B cell (primary cell): ENCODE measurements around the gene PHF21A. TPM values are rescaled to one million over a fixed set of nuclear protein-coding genes. Genes with fewer than 3 reads are reported as not detected.

Experiments
- ATAC-seq: fragments of 200-7000 bp; cut with Tn5 transposase; one replicate; pipeline ENCODE4 v1.10.0; 2021; ENCODE audit warnings: low read depth, mild to moderate bottlenecking, moderate number of reproducible peaks, moderate library complexity
- CTCF ChIA-PET: fragments of 350-600 bp; sonication (Branson Sonifier 250); formaldehyde crosslinking; loops from one replicate; lab custom pipeline; 2021; ENCODE audit warnings: antibody characterized with exemption, inconsistent platforms; lab: Charles Lee
- POLR2A ChIA-PET: fragments of 350-600 bp; sonication (Branson Sonifier 250); formaldehyde crosslinking; loops from one replicate; lab custom pipeline; 2021; ENCODE audit warnings: antibody characterized with exemption; lab: Charles Lee
- DNase-seq: peaks from one replicate; pipeline ENCODE4 v3.0.0; 2013
- H2AFZ ChIP-seq: 2 replicates; pipeline ENCODE4 v1.6.1; 2012; ENCODE audit warnings: mild to moderate bottlenecking, low read depth, low read length; ENCODE audit not compliant: insufficient read depth, poor library complexity, severe bottlenecking
- H3K27ac ChIP-seq, 2 donors: 1 replicate in 1 of 2; 2 replicates in 1 of 2; pipeline ENCODE4 v1.5.1; 2012 to 2013; ENCODE audit warnings: low read length in 2 of 2, mild to moderate bottlenecking in 2 of 2, moderate library complexity in 1 of 2
- H3K27me3 ChIP-seq, 4 experiments: fragments of 200-600 bp in 1 of 4; sonication (generic) in 1 of 4; replicated peaks in 1 of 4; 1 replicate in 2 of 4; 2 replicates in 2 of 4; pipeline versions ENCODE4 v1.6.1 to v1.7.0; 2013 to 2016; ENCODE audit warnings: low read length in 3 of 4, mild to moderate bottlenecking in 2 of 4, mixed read lengths in 1 of 4, moderate library complexity in 1 of 4; ENCODE audit not compliant: insufficient read depth in 4 of 4, control insufficient read depth in 3 of 4; ENCODE audit errors: control extremely low read depth in 1 of 4
- H3K36me3 ChIP-seq, 2 experiments: replicated peaks in 1 of 2; 1 replicate in 1 of 2; 2 replicates in 1 of 2; pipeline versions ENCODE4 v1.6.1 to v1.7.1; 2013; ENCODE audit warnings: low read length in 1 of 2; ENCODE audit not compliant: insufficient read depth in 2 of 2, control insufficient read depth in 1 of 2; ENCODE audit errors: control extremely low read depth in 1 of 2, extremely low read depth in 1 of 2
- H3K4me1 ChIP-seq, 2 donors: fragments of 200-600 bp in 1 of 2; sonication (generic) in 1 of 2; 1 replicate in 1 of 2; 2 replicates in 1 of 2; pipeline versions ENCODE4 v1.5.1 to v1.6.1; 2013 to 2017; ENCODE audit warnings: low read length in 2 of 2; ENCODE audit not compliant: control insufficient read depth in 2 of 2, insufficient read depth in 2 of 2
- H3K4me2 ChIP-seq: replicated peaks from 2 replicates; pipeline ENCODE3; 2012; ENCODE audit warnings: mild to moderate bottlenecking, low read depth, low read length; ENCODE audit not compliant: poor library complexity, severe bottlenecking
- H3K4me3 ChIP-seq, 5 experiments: fragments of 200-600 bp in 1 of 5; sonication (generic) in 1 of 5; 1 replicate in 3 of 5; 2 replicates in 2 of 5; pipeline versions ENCODE4 v1.5.1 to v1.7.0; 2011 to 2016; ENCODE audit warnings: low read length in 4 of 5, mild to moderate bottlenecking in 4 of 5, low read depth in 2 of 5, control low read depth in 1 of 5, moderate library complexity in 1 of 5; ENCODE audit not compliant: insufficient read depth in 1 of 5; ENCODE audit errors: control extremely low read depth in 1 of 5, extremely low read depth in 1 of 5
- H3K79me2 ChIP-seq: fragments of 200-600 bp; sonication (generic); one replicate; pipeline ENCODE4 v1.6.0; 2016; ENCODE audit warnings: low read length; ENCODE audit not compliant: control insufficient read depth, insufficient read depth
- H3K9ac ChIP-seq: fragments of 200-600 bp; sonication (generic); 2 replicates; pipeline ENCODE4 v1.6.1; 2017; ENCODE audit warnings: mild to moderate bottlenecking, low read length, moderate library complexity
- H3K9me3 ChIP-seq, 3 donors: one replicate each; pipeline versions ENCODE4 v1.6.1 to v1.7.1; 2013; ENCODE audit warnings: low read length in 2 of 3; ENCODE audit not compliant: control insufficient read depth in 2 of 3, insufficient read depth in 1 of 3; ENCODE audit errors: control extremely low read depth in 1 of 3
- H4K20me1 ChIP-seq: 2 replicates; pipeline ENCODE4 v1.6.0; 2012; ENCODE audit warnings: mild to moderate bottlenecking, low read length; ENCODE audit not compliant: insufficient read depth, control insufficient read depth, poor library complexity, severe bottlenecking
- H3K27ac Mint-ChIP-seq: one replicate; pipeline ENCODE4 v1.8.0; 2021; ENCODE audit warnings: mixed read lengths
- H3K27me3 Mint-ChIP-seq: one replicate; pipeline ENCODE4 v1.8.0; 2021; ENCODE audit warnings: mixed read lengths
- H3K4me1 Mint-ChIP-seq: one replicate; pipeline ENCODE4 v1.8.0; 2021; ENCODE audit warnings: mixed read lengths
- H3K4me3 Mint-ChIP-seq: one replicate; pipeline ENCODE4 v1.8.0; 2021; ENCODE audit warnings: mixed read lengths
- H3K9me3 Mint-ChIP-seq: one replicate; pipeline ENCODE4 v1.8.0; 2022; ENCODE audit warnings: mixed read lengths; ENCODE audit not compliant: insufficient read depth
- EZH2 ChIP-seq: IDR thresholded peaks from 2 replicates; pipeline ENCODE4 v1.6.1; 2012; ENCODE audit warnings: borderline replicate concordance, low read depth, mild to moderate bottlenecking, moderate library complexity, low read length; ENCODE audit not compliant: insufficient read depth, poor library complexity, severe bottlenecking
- WGBS: methylation state at CpG from one replicate; pipeline ENCODE4 v1.1.5; 2013; ENCODE audit warnings: missing lambda C conversion rate; ENCODE audit not compliant: insufficient coverage; 5-methylcytosine and 5-hydroxymethylcytosine counted together
- intact Hi-C: fragments of 100-400 bp; cut with micrococcal nuclease; formaldehyde crosslinking; loops from one replicate; pipeline ENCODE4 v1.10.0; 2022
- polyA plus RNA-seq: library from polyadenylated mRNA; depleted of rRNA; stranded (reverse); fragments of >200 nt; gene quantifications from 2 replicates; pipeline ENCODE4 v1.2.3, GENCODE V29; 2012
- total RNA-seq, 2 donors: library from RNA; stranded (reverse); fragments of 120-200 nt in 1 of 2; gene quantifications; 1 replicate in 1 of 2; 2 replicates in 1 of 2; pipeline versions ENCODE4 v1.2.3 to v1.2.4, GENCODE V29; 2013 to 2022
- TF ChIP-seq, protein P1 (sequence below): fragments of 200-600 bp; IDR thresholded peaks from one replicate; pipeline ENCODE4 v1.8.0; 2022; ENCODE audit warnings: antibody characterized with exemption, mild to moderate bottlenecking

Gene PHF21A
- total and polyA plus RNA-seq, 2 donors (not counting 1 experiment from before 2014, with no cell fraction given), result 41.9 to 103 TPM

DNA sequence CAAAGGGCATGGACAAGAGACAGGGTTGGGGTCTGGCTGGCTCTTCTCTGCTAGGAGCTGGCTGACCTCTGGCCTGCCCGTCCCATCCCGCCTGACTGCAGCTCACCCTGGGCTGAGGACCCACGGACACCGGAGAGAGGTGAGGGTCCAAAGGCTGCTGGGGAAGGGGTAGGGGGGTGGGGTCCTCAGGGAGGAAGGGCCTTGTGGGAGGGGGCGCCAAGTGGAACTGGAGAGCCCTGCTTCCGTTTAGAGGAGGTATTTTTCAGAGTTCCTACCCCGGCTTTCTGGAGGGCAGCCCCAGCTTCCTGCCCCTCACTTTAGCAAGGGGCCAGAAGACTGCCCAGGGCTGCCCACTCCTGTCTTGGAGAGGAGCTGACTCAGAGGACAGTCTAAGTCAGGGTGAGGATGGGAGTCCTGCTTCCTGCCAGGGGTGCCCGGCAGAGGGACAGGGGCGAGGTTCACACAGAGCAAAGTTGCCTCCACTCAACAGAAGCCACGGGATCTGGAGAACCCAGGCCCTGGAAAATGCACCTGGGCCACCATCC lies 191.7 kb downstream of the PHF21A start:
- H3K4me3 Mint-ChIP-seq, result peak overlapping the region; percentile 95
- Histone ChIP-seq H2AFZ (no peak overlapping the region), H3K4me1 (peaks cover 64 to 84% of the 10 kb centered on the region in 2 donors), H3K4me3 (peak overlapping the region; percentile 26 to 95 (median 79)), H3K27me3 (no peaks in the 10 kb centered on the region), H3K9ac (peak overlapping the region; percentile 82), H3K27ac (peak overlapping the region; percentile 92 to 93), H3K36me3 (peaks cover 0 to 38% of the 10 kb centered on the region in 2 experiments), H4K20me1 (peaks cover 37% of the 10 kb centered on the region), H3K4me2 (peak overlapping the region; percentile 91), H3K9me3 (no peaks in the 10 kb centered on the region), H3K79me2 (peaks cover 96% of the 10 kb centered on the region)
- no peaks in the 10 kb centered on the region for H3K27me3 Mint-ChIP-seq
- peak overlapping the region; percentile 92 for H3K27ac Mint-ChIP-seq
- DNase-seq (no peak), ATAC-seq (peak; percentile 2)
- TF ChIP-seq, protein P1, sequence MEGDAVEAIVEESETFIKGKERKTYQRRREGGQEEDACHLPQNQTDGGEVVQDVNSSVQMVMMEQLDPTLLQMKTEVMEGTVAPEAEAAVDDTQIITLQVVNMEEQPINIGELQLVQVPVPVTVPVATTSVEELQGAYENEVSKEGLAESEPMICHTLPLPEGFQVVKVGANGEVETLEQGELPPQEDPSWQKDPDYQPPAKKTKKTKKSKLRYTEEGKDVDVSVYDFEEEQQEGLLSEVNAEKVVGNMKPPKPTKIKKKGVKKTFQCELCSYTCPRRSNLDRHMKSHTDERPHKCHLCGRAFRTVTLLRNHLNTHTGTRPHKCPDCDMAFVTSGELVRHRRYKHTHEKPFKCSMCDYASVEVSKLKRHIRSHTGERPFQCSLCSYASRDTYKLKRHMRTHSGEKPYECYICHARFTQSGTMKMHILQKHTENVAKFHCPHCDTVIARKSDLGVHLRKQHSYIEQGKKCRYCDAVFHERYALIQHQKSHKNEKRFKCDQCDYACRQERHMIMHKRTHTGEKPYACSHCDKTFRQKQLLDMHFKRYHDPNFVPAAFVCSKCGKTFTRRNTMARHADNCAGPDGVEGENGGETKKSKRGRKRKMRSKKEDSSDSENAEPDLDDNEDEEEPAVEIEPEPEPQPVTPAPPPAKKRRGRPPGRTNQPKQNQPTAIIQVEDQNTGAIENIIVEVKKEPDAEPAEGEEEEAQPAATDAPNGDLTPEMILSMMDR, result no peak
- TF ChIP-seq EZH2, result no peak
- CTCF ChIA-PET, result interaction anchor here (1.1 to 11.4 kb wide), 10 partner anchors 9 to 87 kb away, joined by 3 to 98 read pairs (median 8); partner anchors contain the start of genes LARGE2 and PEX16
- no peaks in the 10 kb centered on the region for H3K9me3 Mint-ChIP-seq
- POLR2A ChIA-PET, result interaction anchor here (0.6 to 10.9 kb wide), 9 partner anchors 9 to 193 kb away, joined by 3 to 162 read pairs (median 4); partner anchors contain the start of genes CRY2, LARGE2, PEX16 and SLC35C1
- WGBS, result 30% methylated on average over 5 of the region's 10 CpGs
- intact Hi-C loops, result loop anchor here (1.0 to 10.0 kb wide), 8 partner anchors 9 to 1625 kb away; partner anchors contain the start of genes CELF1, CRY2 and SLC35C1
- H3K4me1 Mint-ChIP-seq, result peaks cover 92% of the 10 kb centered on the region
